Heart left ventricle (tissue), 16 donors: ENCODE measurements around the gene UMPS. TPM values are rescaled to one million over a fixed set of nuclear protein-coding genes. Genes with fewer than 3 reads are reported as not detected.
"Not testable (repeated sequence)": the region's sequence is repeated elsewhere in the genome, so short reads cannot be mapped to it uniquely, and the experiment has no call there.

Experiments
- ATAC-seq, 4 donors: fragments of 200-7000 bp; cut with Tn5 transposase; one replicate each; pipeline ENCODE4 v1.9.1; 2020 to 2022; ENCODE audit warnings: moderate library complexity in 4 of 4, mild to moderate bottlenecking in 3 of 4, moderate number of reproducible peaks in 1 of 4
- DNase-seq, 5 donors: peaks; one replicate each; pipeline ENCODE4 v3.0.0-alpha.2; 2020
- H3K27ac ChIP-seq, 12 donors: fragments of 200-600 bp; sonication (generic) in 4 of 12; one replicate each; pipeline versions ENCODE4 v1.5.0 to v1.8.0; 2016 to 2022; ENCODE audit warnings: mild to moderate bottlenecking in 2 of 12
- H3K27me3 ChIP-seq, 9 donors: fragments of 200-600 bp; sonication (generic) in 2 of 9; one replicate each; pipeline versions ENCODE4 v1.5.1 to v1.8.0; 2016 to 2022; ENCODE audit warnings: mild to moderate bottlenecking in 3 of 9
- H3K36me3 ChIP-seq, 9 donors: fragments of 200-600 bp; sonication (generic) in 2 of 9; one replicate each; pipeline versions ENCODE4 v1.5.0 to v1.8.0; 2018 to 2022; ENCODE audit warnings: mild to moderate bottlenecking in 2 of 9
- H3K4me1 ChIP-seq, 12 donors: fragments of 200-600 bp; sonication (generic) in 4 of 12; one replicate each; pipeline versions ENCODE4 v1.5.0 to v1.8.0; 2016 to 2022; ENCODE audit warnings: mild to moderate bottlenecking in 3 of 12
- H3K4me3 ChIP-seq, 12 donors: fragments of 200-600 bp; sonication (generic) in 4 of 12; one replicate each; pipeline versions ENCODE4 v1.5.0 to v1.8.0; 2017 to 2022; ENCODE audit warnings: mild to moderate bottlenecking in 9 of 12, moderate library complexity in 4 of 12
- H3K9me3 ChIP-seq, 12 donors: fragments of 200-600 bp; sonication (generic) in 4 of 12; one replicate each; pipeline versions ENCODE4 v1.5.0 to v1.8.0; 2016 to 2022; ENCODE audit warnings: mild to moderate bottlenecking in 1 of 12
- POLR2A ChIP-seq, 2 donors: fragments of 450-650 bp; IDR thresholded peaks; one replicate each; pipeline ENCODE4 v1.6.1; 2017; ENCODE audit warnings: antibody characterized with exemption in 2 of 2, mild to moderate bottlenecking in 2 of 2, moderate library complexity in 2 of 2
- WGBS, 4 donors: extraction: QIAGEN DNeasy Blood & Tissue Kit in 2 of 4; methylation state at CpG; one replicate each; pipeline versions ENCODE4 v1.1.5 to v1.1.7; 2013 to 2018; 5-methylcytosine and 5-hydroxymethylcytosine counted together
- intact Hi-C, 10 donors: fragments of 100-400 bp; cut with DNase I; formaldehyde crosslinking; loops; one replicate each; pipeline versions ENCODE4 v1.11.1 to v1.14.2; 2022
- polyA plus RNA-seq, 2 donors: library from polyadenylated mRNA; stranded (reverse); fragments of 200-250 nt; gene quantifications; one replicate each; pipeline ENCODE4 v1.2.3, GENCODE V29; 2013
- total RNA-seq, 9 donors: library from RNA; depleted of rRNA in 2 of 9; stranded (reverse); fragments of >200 nt in 2 of 9; fragmentation: NEBNext Ultra II Directional in 3 of 9; extraction: Animal tissue kit (Norgen Biotek cat#: 25700) in 3 of 9; gene quantifications; one replicate each; pipeline versions ENCODE4 v1.1.0 to v1.2.4, GENCODE V29; 2016 to 2023
- TF ChIP-seq, protein P1 (sequence below), 12 donors: fragments of 200-600 bp; sonication (generic) in 4 of 12; IDR thresholded peaks; one replicate each; pipeline versions ENCODE4 v1.5.0 to v1.8.0; 2018 to 2022; ENCODE audit warnings: antibody characterized with exemption in 12 of 12, mild to moderate bottlenecking in 5 of 12
- donor health status: ischemic (EF 13 %, LVEDD 7.1; RV severe dilation, severe dysfunction).
- donor health status: healthy with polysubstance abuse.
- donor health status: DM: no; HTN: yes; CAD: no.
- donor health status: DM: no; HTN: no; CAD: no.
- donor health status: ischemic (EF 25% LVEDD 6.9; RV normal size, moderate dysfunction).
- donor health status: ischemic (EF 25% LVEDD 5.7; RV mildly dilated, moderate dysfunction).
- donor health status: healthy.
- donor health status: DM: yes; HTN: yes; CAD: no.
- donor health status: ischemic (EF 35%, LVEDD 5.7; RV mildly dilated, moderate dysfunction).
- donor health status: nonischemic (EF 11% LVEDD 7.7; RV severe dilation, severe dysfunction).
- donor health status: DM: yes; HTN: yes; CAD: no.
- donor health status: PGD.
- donor health status: ischemic (EF 29% LVEDD 5.4; RV normal size, mild dysfunction).
- donor health status: nonischemic (EF 23%, LVEDD 6.1; RV moderate dilation, normal function).

UMPS gene
- total and polyA plus RNA-seq, 11 donors, result 2.3 to 15.9 (median 7.1) TPM

GRCh38 chr3:124700880-124701684 lies 29.2 kb upstream of the UMPS start:
- H3K36me3 ChIP-seq, result peaks cover 0 to 5% (median 0%) of the 10 kb centered on the region in 9 donors
- DNase-seq (no peak), ATAC-seq (peak in 2 of 4 donors; percentile 14)
- no peaks in the 10 kb centered on the region for H3K27me3 ChIP-seq
- peak overlapping the region in 1 of 12 donors; percentile 23 for H3K27ac ChIP-seq
- intact Hi-C loops, result loop anchor here in 1 of 10 donors (2.0 kb wide), 1 partner anchor 72 kb away; no protein-coding TSS in a partner anchor
- no peaks in the 10 kb centered on the region for H3K9me3 ChIP-seq
- peaks cover 0 to 17% (median 0%) of the 10 kb centered on the region in 12 donors for H3K4me1 ChIP-seq
- no peak overlapping the region for H3K4me3 ChIP-seq
- TF ChIP-seq, protein P1, sequence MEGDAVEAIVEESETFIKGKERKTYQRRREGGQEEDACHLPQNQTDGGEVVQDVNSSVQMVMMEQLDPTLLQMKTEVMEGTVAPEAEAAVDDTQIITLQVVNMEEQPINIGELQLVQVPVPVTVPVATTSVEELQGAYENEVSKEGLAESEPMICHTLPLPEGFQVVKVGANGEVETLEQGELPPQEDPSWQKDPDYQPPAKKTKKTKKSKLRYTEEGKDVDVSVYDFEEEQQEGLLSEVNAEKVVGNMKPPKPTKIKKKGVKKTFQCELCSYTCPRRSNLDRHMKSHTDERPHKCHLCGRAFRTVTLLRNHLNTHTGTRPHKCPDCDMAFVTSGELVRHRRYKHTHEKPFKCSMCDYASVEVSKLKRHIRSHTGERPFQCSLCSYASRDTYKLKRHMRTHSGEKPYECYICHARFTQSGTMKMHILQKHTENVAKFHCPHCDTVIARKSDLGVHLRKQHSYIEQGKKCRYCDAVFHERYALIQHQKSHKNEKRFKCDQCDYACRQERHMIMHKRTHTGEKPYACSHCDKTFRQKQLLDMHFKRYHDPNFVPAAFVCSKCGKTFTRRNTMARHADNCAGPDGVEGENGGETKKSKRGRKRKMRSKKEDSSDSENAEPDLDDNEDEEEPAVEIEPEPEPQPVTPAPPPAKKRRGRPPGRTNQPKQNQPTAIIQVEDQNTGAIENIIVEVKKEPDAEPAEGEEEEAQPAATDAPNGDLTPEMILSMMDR (IDR thresholded peaks at IDR 0.05), result no peak
- no peak for TF ChIP-seq POLR2A (IDR thresholded peaks at IDR 0.05)
- 86 to 89% (median 87%) methylated on average over 13 to 15 of the region's 15 CpGs for WGBS, 4 donors

DNA sequence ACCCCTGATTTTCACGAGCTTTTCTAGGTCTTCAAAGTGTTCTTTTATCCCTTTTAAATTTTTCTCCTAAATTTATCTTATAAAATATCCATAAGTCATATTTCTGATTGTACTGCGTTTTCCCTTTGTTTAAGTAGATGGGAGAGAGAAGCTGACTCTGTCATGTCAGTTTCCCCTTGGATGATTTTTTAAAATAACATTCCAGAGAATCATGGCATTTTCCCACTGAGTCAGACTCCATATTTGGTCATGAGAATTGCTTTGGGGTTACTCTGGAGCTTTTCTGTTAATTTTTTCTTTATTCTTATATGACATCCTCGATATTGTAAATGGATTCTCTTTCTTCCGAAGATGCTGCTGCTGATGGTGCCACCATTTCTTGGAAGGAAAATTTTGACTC lies 28.6 kb upstream of the UMPS start:
- TF ChIP-seq, protein P1 (IDR thresholded peaks at IDR 0.05), result no peak
- TF ChIP-seq POLR2A (IDR thresholded peaks at IDR 0.05), result no peak
- ATAC-seq (no peak), DNase-seq (no peak)
- no peak overlapping the region for H3K4me3 ChIP-seq
- peaks cover 0 to 17% (median 0%) of the 10 kb centered on the region in 12 donors for H3K4me1 ChIP-seq
- 82 to 88% (median 86%) methylated on average over 4 of the region's 4 CpGs for WGBS, 4 donors
- H3K36me3 ChIP-seq, result peaks cover 0 to 5% (median 0%) of the 10 kb centered on the region in 9 donors
- no peak overlapping the region for H3K27ac ChIP-seq
- H3K9me3 ChIP-seq, result no peaks in the 10 kb centered on the region
- no peaks in the 10 kb centered on the region for H3K27me3 ChIP-seq
- intact Hi-C loops, result loop anchor here in 1 of 10 donors (2.0 kb wide), 1 partner anchor 73 kb away; no protein-coding TSS in a partner anchor

DNA sequence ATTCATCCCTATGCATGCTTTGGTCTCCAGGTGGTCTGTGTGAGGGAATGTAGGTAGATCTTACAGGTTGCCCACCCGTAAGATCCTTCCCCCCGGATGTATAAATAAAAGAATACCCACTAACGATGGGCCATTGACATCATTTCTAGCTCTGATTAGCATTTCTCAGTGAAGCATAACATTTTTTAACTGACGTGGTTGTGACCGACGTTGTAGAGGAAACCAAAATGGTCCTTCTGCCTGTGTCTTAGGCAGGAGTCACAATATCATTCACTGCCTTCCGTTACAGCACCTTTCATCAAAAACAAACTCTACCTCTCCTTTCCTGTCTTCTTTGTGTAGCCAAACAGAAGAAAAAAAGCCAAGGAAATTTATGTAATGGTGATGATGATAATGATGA lies 27.3 kb upstream of the UMPS start:
- DNase-seq, result no peak

GRCh38 chr3:124705552-124705951 lies 24.7 kb upstream of the UMPS start:
- no peaks in the 10 kb centered on the region for H3K27me3 ChIP-seq
- no peak for TF ChIP-seq POLR2A (IDR thresholded peaks at IDR 0.05)
- TF ChIP-seq, protein P1 (IDR thresholded peaks at IDR 0.05), result no peak
- DNase-seq, result no peak

More for the DNA sequence above, 27.3 kb upstream of the UMPS start:
- no peak overlapping the region for H3K27ac ChIP-seq
- no peak for ATAC-seq
- H3K36me3 ChIP-seq, result peaks cover 0 to 2% (median 0%) of the 10 kb centered on the region in 9 donors
- peaks cover 0 to 17% (median 0%) of the 10 kb centered on the region in 12 donors for H3K4me1 ChIP-seq
- WGBS, 4 donors, result 85 to 94% (median 91%) methylated on average over 7 of the region's 7 CpGs
- H3K9me3 ChIP-seq, result no peaks in the 10 kb centered on the region
- no peaks in the 10 kb centered on the region for H3K27me3 ChIP-seq
- H3K4me3 ChIP-seq, result no peak overlapping the region
- intact Hi-C loops, result no loop called here
- TF ChIP-seq POLR2A (IDR thresholded peaks at IDR 0.05), result no peak
- TF ChIP-seq, protein P1 (IDR thresholded peaks at IDR 0.05), result no peak

GRCh38 chr3:124707223-124707622 lies 23.0 kb upstream of the UMPS start:
- H3K27me3 ChIP-seq, H3K9me3 ChIP-seq, H3K4me1 ChIP-seq, H3K4me3 ChIP-seq, DNase-seq, ATAC-seq, intact Hi-C loops, H3K27ac ChIP-seq, H3K36me3 ChIP-seq: not testable (repeated sequence)
- 93 to 95% (median 94%) methylated on average over 2 of the region's 2 CpGs for WGBS, 4 donors

More at GRCh38 chr3:124705552-124705951, 24.7 kb upstream of the UMPS start:
- H3K9me3 ChIP-seq, result no peaks in the 10 kb centered on the region
- WGBS, 4 donors, result 68 to 83% (median 80%) methylated on average over 1 of the region's 1 CpG
- H3K4me3 ChIP-seq, result no peak overlapping the region
- intact Hi-C loops, result no loop called here
- H3K36me3 ChIP-seq, result no peaks in the 10 kb centered on the region
- peaks cover 0 to 2% (median 0%) of the 10 kb centered on the region in 12 donors for H3K4me1 ChIP-seq
- no peak for ATAC-seq
- no peak overlapping the region for H3K27ac ChIP-seq
